GM18519 (cell line): Measurements from ENCODE around the gene ZBTB7C.

Experiments
- ATAC-seq: cut with Tn5 transposase; IDR thresholded peaks from one replicate; pipeline ENCODE4 v1.9.1; 2021; ENCODE audit warnings: mild to moderate bottlenecking, moderate library complexity; ENCODE audit not compliant: unreplicated experiment, low FRiP score

ZBTB7C gene

GRCh38 chr18:48018851-48019250, 390.3 kb downstream of the ZBTB7C start:
- ATAC-seq = no peak

- ATAC-seq = no peak
Measured at GRCh38 chr18:48017635-48018034, 391.5 kb downstream of the ZBTB7C start.

GRCh38 chr18:48013162-48013561, 396.0 kb downstream of the ZBTB7C start:
- no peak for ATAC-seq

GRCh38 chr18:48011926-48012465, 397.2 kb downstream of the ZBTB7C start:
- no peak for ATAC-seq

GRCh38 chr18:48010264-48010663, 398.9 kb downstream of the ZBTB7C start:
- no peak for ATAC-seq

GRCh38 chr18:48009116-48009745, 400.0 kb downstream of the ZBTB7C start:
- ATAC-seq = no peak

GRCh38 chr18:48007955-48008701, 401.1 kb downstream of the ZBTB7C start:
- ATAC-seq = no peak

- no peak for ATAC-seq
Measured at GRCh38 chr18:48007381-48007780, 401.8 kb downstream of the ZBTB7C start.

- no peak for ATAC-seq
Measured at GRCh38 chr18:48006415-48007175, 402.6 kb downstream of the ZBTB7C start.

GRCh38 chr18:48004577-48004976, 404.6 kb downstream of the ZBTB7C start:
- ATAC-seq = no peak

GRCh38 chr18:48003426-48004349, 405.5 kb downstream of the ZBTB7C start:
- no peak for ATAC-seq

- no peak for ATAC-seq
Measured at GRCh38 chr18:48002933-48003365, 406.2 kb downstream of the ZBTB7C start.

GRCh38 chr18:48000701-48001100, 408.5 kb downstream of the ZBTB7C start:
- no peak for ATAC-seq

GRCh38 chr18:47999801-48000248, 409.4 kb downstream of the ZBTB7C start:
- no peak for ATAC-seq

- no peak for ATAC-seq
Measured at GRCh38 chr18:47997338-47997780, 411.8 kb downstream of the ZBTB7C start.

- ATAC-seq = no peak
Measured at GRCh38 chr18:47996091-47996541, 413.1 kb downstream of the ZBTB7C start.

GRCh38 chr18:47995654-47996053, 413.5 kb downstream of the ZBTB7C start:
- no peak for ATAC-seq

GRCh38 chr18:47993409-47993808, 415.8 kb downstream of the ZBTB7C start:
- ATAC-seq = no peak

- no peak for ATAC-seq
Measured at GRCh38 chr18:47992976-47993375, 416.2 kb downstream of the ZBTB7C start.

GRCh38 chr18:47992266-47992665, 416.9 kb downstream of the ZBTB7C start:
- ATAC-seq = no peak
